T47D (cell line): ENCODE results near the gene HTR3B.

Experiments used
- DNase-seq, 2 experiments: peaks; one replicate each; pipeline versions ENCODE4 v3.0.0 to v3.0.0-alpha.2; 2011 to 2012; ENCODE audit warnings: low read depth in 1 of 2, low spot score in 1 of 2
- JUND ChIP-seq: IDR thresholded peaks from 2 replicates; pipeline ENCODE4 v1.6.1; 2012; ENCODE audit warnings: low read depth
- in situ Hi-C: cut with HindIII; loops from 2 replicates; pipeline ENCODE4 v1.10.0; 2016; ENCODE audit warnings: low sequenced_read_pairs, low pct_unique_long_range_greater_than_20kb

The HTR3B gene

DNA sequence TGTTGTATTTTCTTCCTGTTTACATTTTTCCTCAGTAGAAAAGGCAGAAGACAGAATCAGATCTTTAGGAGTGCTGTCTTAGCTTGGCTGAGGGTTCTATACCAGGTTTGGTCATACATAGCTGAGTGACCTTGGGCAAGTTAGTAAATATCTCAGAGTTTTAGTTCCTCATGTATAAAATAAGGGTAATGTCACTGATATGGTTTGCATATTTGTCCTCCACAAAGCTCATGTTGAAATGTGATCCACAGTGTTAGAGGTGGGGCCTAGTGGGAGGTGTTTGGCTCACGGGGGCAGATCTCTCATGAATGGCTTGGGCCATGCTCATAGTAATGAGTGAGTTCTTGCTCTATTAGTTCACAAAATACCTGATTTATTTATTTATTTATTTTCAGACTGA is 62.8 kb downstream of the HTR3B start:
- DNase-seq = no peak
- TF ChIP-seq JUND = no peak
- in situ Hi-C loops = no loop called here

DNA sequence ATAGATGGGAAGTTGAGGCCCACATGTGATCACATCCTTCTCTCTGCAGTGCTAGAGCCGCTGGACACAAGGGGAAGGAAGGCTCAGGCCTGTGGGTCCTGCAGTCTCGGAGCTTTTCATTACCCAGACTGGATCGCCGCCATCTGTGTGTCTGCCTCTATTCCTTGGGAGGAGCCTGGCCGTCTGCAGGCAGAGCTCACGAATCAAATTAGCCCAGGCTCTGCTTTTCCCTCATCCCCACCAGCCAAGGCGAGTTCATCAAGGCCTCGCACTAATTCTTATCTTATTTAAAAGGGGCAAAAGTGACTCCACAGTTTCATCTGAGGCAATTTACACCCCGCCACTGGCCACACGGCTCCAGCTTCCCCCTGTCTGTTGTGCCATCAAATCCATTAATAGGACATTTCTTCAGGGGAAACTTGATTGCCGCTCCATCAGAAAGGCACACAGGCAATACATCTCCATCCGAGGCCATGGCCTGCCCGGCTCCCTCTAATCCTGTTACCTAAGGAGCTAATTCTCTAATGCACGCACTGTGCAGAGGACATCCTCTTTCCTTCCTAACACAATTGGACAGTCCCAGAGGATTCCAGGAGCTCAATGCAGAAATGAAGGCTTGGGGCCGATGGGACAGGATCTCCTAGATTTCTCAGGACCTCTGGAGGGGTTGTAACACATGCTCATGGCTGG is 67.1 kb downstream of the HTR3B start:
- DNase-seq = no peak
- in situ Hi-C loops = no loop called here
- TF ChIP-seq JUND = no peak

GRCh38 chr11:113974741-113975470 is 70.3 kb downstream of the HTR3B start, which contains the start of gene HTR3A:
Gene HTR3A (plus strand): TSS chr11:113975108. CDS start chr11:113975326, 218 bp downstream.
- in situ Hi-C loops = no loop called here
- TF ChIP-seq JUND = no peak
- DNase-seq = peak in 1 of 2 experiments; percentile 63

GRCh38 chr11:113977071-113977490 is 72.5 kb downstream of the HTR3B start:
- no peak for TF ChIP-seq JUND
- no peak for DNase-seq
- in situ Hi-C loops = no loop called here

GRCh38 chr11:113977701-113978100 is 73.1 kb downstream of the HTR3B start:
- DNase-seq = no peak
- in situ Hi-C loops = no loop called here
- TF ChIP-seq JUND = no peak

DNA sequence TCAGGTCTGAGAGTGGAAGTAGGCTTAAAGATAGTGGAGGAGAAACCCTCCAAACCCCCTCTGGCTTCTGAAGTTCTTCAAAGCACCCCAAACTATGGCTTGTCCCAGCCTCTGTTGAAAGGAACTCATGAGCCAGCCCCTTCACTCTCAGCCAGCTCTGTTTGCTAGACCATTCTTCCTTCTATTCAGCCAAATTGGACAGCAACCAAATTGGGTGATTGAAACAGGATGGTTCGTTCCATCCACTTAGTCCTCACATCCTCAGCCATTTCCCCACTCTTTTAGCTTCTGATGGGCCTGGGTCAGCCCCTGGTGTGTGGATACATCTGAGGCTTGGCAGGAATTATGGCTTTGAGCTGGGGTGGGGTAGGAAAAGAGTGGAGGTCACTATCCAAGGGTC is 74.8 kb downstream of the HTR3B start:
- in situ Hi-C loops = no loop called here
- TF ChIP-seq JUND = no peak
- no peak for DNase-seq

DNA sequence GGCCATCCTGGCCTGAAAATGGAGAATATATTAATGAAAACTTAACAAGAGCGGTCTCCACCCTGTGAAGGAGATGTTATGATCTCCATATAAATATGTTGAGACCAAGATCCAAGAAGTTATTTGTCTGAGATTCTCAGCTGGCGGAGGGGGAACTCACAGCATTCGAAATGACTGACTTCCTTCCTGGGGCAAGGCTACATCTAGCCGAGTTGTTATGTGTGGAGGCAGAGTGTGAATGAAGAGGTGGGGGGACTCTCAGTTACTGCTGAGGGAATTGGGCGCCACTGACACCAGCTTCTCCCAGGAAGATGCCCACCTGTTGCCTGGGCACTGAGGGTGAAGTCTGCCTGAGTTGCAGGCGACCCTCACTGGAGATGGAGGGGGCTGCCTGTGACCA is 76.2 kb downstream of the HTR3B start:
- in situ Hi-C loops = no loop called here
- no peak for TF ChIP-seq JUND
- DNase-seq = no peak

DNA sequence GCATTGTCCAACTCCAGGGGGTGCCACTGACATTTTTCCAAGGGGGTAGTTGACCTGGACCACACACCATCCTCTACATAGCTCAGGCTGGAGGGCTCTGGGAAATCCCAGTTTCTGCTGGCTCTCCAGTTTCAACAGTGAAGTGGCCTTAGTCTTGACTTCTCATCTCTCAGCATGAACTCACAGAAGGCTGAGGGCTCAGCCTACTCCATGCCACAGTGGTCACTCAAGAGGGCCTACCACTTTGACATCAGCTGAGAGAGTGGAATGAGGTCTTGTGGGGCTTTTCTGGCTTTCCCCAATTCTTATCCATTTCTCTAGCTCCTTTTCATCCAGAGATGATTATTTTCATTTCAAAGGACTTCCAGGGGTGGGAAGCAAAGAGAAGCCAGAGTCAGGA is 77.7 kb downstream of the HTR3B start:
- no peak for TF ChIP-seq JUND
- DNase-seq = no peak
- in situ Hi-C loops = no loop called here

DNA sequence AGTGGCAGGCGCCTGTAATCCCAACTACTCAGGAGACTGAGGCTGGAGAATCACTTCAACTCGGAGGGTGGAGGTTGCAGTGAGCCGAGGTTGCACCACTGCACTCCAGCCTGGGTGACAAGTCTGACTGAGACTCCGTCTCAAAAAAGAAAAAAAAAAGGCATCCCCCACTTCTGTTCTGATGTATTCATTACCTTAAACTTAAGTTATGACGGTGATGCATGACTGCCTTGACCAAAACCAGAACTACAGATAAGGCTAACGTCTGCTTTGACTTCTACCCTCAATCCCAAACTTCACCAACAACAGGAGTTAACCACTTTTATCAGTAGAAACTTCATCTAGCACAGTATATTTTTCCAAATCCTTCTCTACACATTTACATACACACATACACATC is 80.2 kb downstream of the HTR3B start:
- in situ Hi-C loops = no loop called here

GRCh38 chr11:113985906-113986305 is 81.3 kb downstream of the HTR3B start:
- no peak for TF ChIP-seq JUND
- in situ Hi-C loops = no loop called here
- no peak for DNase-seq

More for the DNA sequence above, 80.2 kb downstream of the HTR3B start:
- DNase-seq = no peak
- no peak for TF ChIP-seq JUND

DNA sequence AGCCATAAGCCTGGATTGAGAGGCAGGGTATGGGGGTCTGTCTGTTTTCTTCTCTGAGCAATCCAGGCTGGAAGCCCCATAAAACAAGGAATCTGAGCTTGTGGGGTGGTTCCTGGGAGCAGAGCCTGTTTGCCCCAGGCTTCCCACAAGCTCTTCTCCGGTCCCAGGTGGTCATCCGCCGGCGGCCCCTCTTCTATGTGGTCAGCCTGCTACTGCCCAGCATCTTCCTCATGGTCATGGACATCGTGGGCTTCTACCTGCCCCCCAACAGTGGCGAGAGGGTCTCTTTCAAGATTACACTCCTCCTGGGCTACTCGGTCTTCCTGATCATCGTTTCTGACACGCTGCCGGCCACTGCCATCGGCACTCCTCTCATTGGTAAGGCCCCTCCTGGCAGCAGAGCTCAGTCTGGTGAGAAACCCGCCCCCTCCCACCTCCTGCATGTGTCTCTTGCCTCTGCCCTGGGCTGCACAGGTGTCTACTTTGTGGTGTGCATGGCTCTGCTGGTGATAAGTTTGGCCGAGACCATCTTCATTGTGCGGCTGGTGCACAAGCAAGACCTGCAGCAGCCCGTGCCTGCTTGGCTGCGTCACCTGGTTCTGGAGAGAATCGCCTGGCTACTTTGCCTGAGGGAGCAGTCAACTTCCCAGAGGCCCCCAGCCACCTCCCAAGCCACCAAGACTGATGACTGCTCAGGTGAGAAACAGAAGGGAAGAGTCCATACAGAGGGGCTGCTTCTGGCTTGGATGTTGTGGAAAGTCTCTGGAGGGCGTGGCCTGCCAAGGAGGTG is 82.0 kb downstream of the HTR3B start:
- no peak for DNase-seq
- in situ Hi-C loops = no loop called here
- no peak for TF ChIP-seq JUND

DNA sequence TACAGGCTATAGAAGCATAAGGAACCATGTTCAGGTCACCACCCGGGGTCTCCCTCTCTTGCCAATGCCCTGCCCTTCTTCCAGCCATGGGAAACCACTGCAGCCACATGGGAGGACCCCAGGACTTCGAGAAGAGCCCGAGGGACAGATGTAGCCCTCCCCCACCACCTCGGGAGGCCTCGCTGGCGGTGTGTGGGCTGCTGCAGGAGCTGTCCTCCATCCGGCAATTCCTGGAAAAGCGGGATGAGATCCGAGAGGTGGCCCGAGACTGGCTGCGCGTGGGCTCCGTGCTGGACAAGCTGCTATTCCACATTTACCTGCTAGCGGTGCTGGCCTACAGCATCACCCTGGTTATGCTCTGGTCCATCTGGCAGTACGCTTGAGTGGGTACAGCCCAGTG is 84.8 kb downstream of the HTR3B start:
- no peak for TF ChIP-seq JUND
- DNase-seq = no peak
- in situ Hi-C loops = no loop called here

DNA sequence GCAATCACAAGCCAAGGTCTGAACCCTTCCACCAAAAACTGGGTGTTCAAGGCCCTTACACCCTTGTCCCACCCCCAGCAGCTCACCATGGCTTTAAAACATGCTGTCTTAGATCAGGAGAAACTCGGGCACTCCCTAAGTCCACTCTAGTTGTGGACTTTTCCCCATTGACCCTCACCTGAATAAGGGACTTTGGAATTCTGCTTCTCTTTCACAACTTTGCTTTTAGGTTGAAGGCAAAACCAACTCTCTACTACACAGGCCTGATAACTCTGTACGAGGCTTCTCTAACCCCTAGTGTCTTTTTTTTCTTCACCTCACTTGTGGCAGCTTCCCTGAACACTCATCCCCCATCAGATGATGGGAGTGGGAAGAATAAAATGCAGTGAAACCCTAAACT is 85.3 kb downstream of the HTR3B start:
- in situ Hi-C loops = no loop called here
- DNase-seq = no peak
- TF ChIP-seq JUND = no peak
